HG03520 (cell line): ENCODE data around the gene LCMT2.
"Not testable (repeated sequence)": the region's sequence is repeated elsewhere in the genome, so short reads cannot be mapped to it uniquely, and the experiment has no call there.

ENCODE experiments used
- ATAC-seq: cut with Tn5 transposase; IDR thresholded peaks from one replicate; pipeline ENCODE4 v1.9.1; 2021; ENCODE audit warnings: mild to moderate bottlenecking, moderate library complexity; ENCODE audit not compliant: unreplicated experiment

LCMT2 gene

GRCh38 chr15:43316016-43316970 lies 14.1 kb downstream of the LCMT2 start:
- no peak for ATAC-seq

GRCh38 chr15:43314171-43314570 lies 16.2 kb downstream of the LCMT2 start:
- no peak for ATAC-seq

- no peak for ATAC-seq
Measured at GRCh38 chr15:43312378-43312777, 18.0 kb downstream of the LCMT2 start.

DNA sequence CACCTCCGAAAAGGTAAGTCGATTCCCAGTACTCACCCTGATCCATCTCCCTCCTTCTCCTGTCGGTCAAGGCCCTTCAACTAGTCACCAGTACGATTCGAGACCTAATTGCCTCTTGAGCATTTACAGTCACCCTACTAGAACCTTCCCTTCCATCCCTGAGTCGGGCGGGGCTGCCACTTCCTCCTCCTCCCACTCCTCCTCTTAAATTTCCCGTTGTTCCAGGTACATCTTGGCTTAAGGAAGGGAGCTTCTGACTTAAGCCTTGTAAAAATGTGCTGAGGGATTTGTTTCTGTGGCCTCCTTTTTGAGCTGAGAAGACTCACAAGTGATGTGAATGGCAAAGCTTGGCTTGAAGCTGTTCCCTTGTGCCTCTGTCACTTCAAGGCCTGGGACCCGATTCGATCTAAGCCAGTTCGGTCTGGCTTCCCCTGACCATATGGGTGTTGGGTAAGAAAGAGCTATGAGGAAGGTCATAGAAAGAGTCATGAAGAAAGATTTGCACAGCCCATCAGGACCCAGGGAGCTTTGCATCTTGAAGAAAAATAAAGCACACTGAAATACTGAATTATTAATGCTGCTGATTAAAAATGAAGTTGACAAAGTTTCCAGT lies 28.1 kb downstream of the LCMT2 start, which contains the start of gene TGM7:
Gene TGM7 (minus strand): TSS at position 51 of the 613 bp plus-strand sequence.
- ATAC-seq, result no peak

DNA sequence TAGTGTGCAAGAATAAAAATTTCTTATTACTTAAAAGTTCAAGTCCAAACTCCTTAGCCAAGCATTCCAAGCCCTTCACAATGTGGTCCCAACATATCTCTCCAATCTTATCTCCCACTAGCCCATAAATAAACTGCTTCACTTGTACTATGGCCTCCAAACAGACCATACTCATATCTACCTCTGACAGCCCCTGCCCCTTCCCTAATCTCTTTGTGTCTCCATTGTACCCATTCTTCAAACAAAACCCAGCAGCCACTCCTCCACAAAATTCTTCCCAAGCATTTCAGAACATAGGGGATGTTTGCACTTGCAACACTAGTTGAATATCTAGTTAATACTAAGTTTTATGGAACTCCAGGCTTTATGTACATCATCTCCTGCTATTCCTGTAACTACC lies 30.5 kb downstream of the LCMT2 start:
- ATAC-seq, result no peak

DNA sequence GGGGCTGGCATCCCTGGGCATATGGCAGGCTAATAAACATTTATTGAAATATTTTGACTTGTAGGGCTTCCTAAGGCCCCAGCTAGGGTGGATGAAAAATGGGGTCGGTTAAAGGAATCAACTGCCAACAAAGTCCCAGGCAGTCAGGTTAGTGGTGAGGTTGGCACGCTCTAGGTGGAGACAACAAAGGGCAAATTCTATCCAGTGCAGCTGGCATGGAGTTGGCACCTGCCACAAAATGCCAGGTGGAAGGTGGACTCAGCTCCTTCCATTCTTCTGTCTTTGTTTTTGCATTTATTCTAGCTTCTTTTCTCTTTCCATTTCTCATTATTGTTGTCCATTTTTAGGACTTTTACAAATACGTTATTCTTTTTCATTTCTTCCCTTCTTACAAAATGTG lies 31.0 kb downstream of the LCMT2 start:
- ATAC-seq, result no peak

DNA sequence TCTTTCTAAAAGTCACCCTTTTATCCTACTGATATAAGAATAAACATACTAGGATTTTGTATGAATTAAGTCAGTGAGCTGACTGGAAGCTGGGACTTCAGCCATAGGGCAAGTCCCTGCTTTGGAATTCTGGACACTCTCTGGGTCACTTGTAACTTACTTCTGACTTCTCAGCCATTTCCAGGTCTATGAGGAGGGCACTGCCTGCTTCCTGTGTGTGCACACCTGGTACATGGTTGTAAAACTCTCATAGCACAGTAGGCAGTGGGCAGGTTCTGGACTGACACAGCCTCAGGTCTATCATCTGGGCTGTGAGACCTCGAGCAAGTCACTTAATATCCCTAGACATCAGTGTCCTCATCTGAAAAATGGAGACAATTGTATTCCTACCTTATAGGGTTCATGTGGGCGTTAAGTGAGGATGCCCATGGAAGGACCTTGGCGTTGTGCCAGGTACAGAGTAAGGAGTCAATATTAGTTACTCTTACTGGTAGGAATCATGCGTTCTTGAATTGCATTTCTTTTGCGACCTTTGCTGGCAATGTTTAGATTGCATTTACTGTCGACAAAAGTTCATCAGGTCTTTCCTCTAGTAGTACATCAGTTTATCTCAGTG lies 36.2 kb downstream of the LCMT2 start:
- ATAC-seq, result no peak

DNA sequence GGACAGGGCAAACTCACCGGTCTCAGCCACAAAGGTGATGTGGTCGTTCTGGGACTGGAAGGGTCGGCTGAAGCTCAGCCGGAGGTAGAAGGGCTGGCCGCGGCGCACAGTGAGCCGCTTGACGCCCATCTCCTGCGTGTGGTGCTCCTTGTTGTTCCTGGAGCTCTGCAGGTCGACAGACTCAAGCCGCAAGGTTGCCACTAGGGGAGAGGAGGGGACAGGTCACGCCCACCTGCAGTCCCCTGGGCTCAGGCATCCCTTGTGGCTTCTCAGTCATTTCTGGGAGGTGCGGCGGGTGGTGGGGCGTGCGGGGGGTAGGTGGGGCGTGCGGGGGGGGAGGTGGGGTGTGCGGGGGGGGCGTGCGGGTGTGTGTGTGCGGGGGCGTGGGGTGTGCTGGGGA lies 36.9 kb downstream of the LCMT2 start:
- ATAC-seq, result no peak

- ATAC-seq, result no peak
Measured at GRCh38 chr15:43292375-43293078, 37.8 kb downstream of the LCMT2 start.

DNA sequence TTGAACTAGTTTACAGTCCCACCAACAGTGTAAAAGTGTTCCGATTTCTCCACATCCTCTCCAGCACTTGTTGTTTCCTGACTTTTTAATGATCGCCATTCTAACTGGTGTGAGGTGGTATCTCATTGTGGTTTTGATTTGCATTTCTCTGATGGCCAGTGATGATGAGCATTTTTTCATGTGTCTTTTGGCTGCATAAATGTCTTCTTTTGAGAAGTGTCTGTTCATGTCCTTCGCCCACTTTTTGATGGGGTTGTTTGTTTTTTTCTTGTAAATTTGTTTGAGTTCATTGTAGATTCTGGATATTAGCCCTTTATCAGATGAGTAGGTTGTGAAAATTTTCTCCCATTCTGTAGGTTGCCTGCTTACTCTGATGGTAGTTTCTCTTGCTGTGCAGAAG lies 40.7 kb downstream of the LCMT2 start:
- not testable (repeated sequence) for ATAC-seq

DNA sequence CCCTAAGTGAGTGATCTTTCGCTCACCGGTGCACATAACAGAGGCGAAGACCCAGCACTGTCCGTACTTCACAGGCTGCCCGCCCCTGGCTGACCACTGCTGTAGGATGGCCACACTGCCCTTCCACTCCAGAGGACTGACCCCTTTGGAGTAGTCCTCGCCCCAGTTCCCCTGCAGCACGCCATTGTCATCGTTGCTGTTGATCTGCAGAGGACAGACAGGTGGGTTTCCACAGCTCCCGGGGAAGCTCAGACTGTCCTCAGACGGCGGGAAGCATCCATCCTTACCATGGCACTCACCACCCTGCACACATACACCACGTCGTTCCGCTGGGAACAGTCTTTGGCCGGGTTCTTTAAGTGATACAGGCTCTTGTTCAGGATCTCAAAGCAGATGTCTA lies 43.1 kb downstream of the LCMT2 start:
- ATAC-seq, result no peak

DNA sequence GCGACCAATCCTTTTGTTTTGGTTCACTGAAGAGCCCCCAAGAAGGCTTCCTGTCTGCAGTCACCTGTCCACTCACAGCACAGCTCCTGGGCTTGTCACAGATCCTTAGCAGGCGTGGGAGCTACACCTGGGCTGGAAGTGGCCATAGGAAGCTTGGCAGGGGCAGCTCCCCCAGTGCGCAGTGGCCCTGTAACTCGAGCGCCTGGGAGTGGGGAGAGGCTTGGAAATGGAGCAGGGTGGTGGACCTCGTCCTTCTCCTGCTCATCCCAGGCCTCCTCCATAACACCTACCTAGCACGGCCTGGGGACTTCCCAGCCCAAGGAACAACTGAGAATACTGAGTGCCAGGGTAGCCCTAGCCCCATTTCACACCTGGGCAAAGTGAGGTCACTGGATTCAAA lies 44.3 kb downstream of the LCMT2 start:
- no peak for ATAC-seq

DNA sequence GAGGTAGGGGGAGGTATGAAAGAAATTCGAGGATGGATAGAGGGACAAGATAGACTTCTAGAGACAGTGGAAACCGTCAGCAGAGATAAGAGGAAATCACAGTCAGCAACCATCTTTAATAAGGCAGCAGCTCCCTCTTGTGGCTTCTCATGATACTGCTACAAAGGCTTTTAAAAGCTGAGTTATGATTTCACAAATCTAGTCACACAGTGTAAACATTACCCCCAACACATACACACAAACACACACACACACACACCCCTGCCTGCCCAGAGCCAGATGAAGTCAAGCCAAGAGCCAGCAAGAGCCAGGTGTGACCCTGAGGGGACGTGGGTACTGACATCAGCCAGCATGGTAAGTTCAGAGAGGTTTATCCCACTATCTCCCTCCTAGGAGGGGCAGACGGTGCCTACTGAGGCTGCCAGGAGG lies 44.8 kb downstream of the LCMT2 start:
- ATAC-seq, result no peak

DNA sequence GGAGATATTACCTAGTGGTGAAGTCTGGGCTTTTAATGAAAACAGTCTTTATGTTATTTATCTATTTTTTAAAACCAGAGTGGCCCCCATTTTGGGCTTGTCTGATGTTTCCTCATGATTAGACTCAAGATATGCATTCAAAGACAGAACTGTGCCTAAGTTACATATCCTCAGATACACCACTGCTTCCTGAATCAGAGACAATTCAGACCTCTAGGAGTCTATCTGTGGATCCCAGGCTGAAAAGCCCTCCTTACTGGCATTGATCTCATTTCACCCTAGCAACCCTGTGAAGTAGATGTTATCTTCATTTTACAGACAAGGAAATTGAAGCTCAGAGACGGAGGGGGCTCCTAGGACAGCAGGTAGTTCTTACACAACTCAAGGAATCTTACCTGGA lies 46.8 kb downstream of the LCMT2 start:
- no peak for ATAC-seq

- no peak for ATAC-seq
Measured at GRCh38 chr15:43281926-43282602, 48.3 kb downstream of the LCMT2 start.

DNA sequence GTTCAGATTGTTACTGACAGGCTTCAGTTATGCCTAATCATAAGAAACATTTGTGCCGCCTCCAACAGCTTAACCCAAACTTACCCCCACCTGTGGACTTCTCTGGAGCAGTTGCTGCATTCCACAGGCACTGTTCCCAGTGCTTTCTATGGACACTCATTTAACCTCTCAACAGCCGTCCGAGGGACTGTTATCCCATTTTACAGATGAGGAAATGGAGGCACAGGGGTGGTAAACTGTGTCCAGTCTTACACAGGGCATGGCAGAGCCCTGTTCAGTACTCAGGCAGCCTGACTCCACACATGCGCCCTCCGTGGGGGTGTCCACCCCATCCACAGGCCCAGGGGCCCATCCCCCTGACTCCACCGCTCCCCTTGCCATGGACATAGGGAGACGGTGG lies 49.4 kb downstream of the LCMT2 start:
- ATAC-seq, result no peak

GRCh38 chr15:43279496-43279895 lies 50.9 kb downstream of the LCMT2 start:
- ATAC-seq, result no peak

DNA sequence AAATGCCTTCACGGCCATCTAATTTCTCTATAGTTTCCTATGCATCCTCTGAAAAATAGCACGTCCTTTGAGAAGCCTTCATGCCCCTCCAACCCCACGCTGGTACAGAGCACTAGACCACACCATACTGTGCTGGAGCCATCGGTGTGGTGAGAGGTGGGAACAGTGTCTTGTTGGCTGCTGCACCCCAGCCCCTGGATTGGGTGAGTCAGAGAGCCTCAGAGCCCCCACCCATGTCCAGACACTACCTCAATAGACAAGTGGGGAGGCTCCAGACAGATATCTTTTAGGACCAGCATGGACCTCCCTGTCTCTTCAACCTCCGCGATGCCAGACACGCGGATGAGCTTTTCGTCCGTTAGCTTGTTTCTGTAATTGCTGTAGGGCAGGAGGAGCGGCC lies 51.5 kb downstream of the LCMT2 start:
- no peak for ATAC-seq

- ATAC-seq, result no peak
Measured at GRCh38 chr15:43277901-43278300, 52.5 kb downstream of the LCMT2 start.

GRCh38 chr15:43277231-43277823 lies 53.0 kb downstream of the LCMT2 start:
- ATAC-seq, result no peak
